GM23338 (cell line): ENCODE measurements around the gene LLGL2. TPM values are rescaled to one million over a fixed set of nuclear protein-coding genes. Genes with fewer than 3 reads are reported as not detected.

Experiments used
- ATAC-seq: fragments of 200-7000 bp; cut with Tn5 transposase; 3 replicates; pipeline ENCODE4 v1.9.1; 2020
- DNase-seq: peaks from one replicate; pipeline ENCODE4 v3.0.0-alpha.2; 2015; ENCODE audit warnings: low spot score
- H2AFZ ChIP-seq: fragments of 200-600 bp; sonication (generic); 2 replicates; pipeline ENCODE4 v1.8.0; 2016; ENCODE audit warnings: antibody characterized with exemption, mild to moderate bottlenecking, moderate library complexity
- H3F3A ChIP-seq: fragments of 200-600 bp; sonication (generic); replicated peaks from 2 replicates; pipeline ENCODE4 v1.8.0; 2017; ENCODE audit warnings: antibody characterized with exemption, mixed run types, low read depth
- H3K27ac ChIP-seq: fragments of 200-600 bp; sonication (generic); 2 replicates; pipeline ENCODE4 v1.6.1; 2016; ENCODE audit warnings: low read depth
- H3K27me3 ChIP-seq: fragments of 200-600 bp; sonication (generic); 2 replicates; pipeline ENCODE4 v1.8.0; 2016; ENCODE audit warnings: mild to moderate bottlenecking, mixed run types, moderate library complexity; ENCODE audit not compliant: insufficient read depth
- H3K36me3 ChIP-seq: fragments of 200-600 bp; sonication (generic); 2 replicates; pipeline ENCODE4 v1.8.0; 2016; ENCODE audit warnings: mild to moderate bottlenecking; ENCODE audit not compliant: insufficient read depth
- H3K4me1 ChIP-seq: fragments of 200-600 bp; sonication (generic); 2 replicates; pipeline ENCODE4 v1.8.0; 2016; ENCODE audit warnings: mild to moderate bottlenecking, moderate library complexity; ENCODE audit not compliant: insufficient read depth
- H3K4me2 ChIP-seq: fragments of 200-600 bp; sonication (generic); 2 replicates; pipeline ENCODE4 v1.7.1; 2017; ENCODE audit warnings: mixed run types
- H3K4me3 ChIP-seq: fragments of 200-600 bp; sonication (generic); 2 replicates; pipeline ENCODE4 v1.6.1; 2016; ENCODE audit warnings: mixed run types
- H3K79me2 ChIP-seq: fragments of 200-600 bp; sonication (generic); replicated peaks from 2 replicates; pipeline ENCODE4 v1.8.0; 2017; ENCODE audit warnings: mild to moderate bottlenecking; ENCODE audit not compliant: insufficient read depth
- H3K9me2 ChIP-seq: fragments of 200-600 bp; sonication (generic); 2 replicates; pipeline ENCODE4 v1.8.0; 2017; ENCODE audit not compliant: insufficient read depth
- H4K20me1 ChIP-seq: fragments of 200-600 bp; sonication (generic); replicated peaks from 2 replicates; pipeline ENCODE4 v1.8.0; 2017; ENCODE audit warnings: mild to moderate bottlenecking; ENCODE audit not compliant: insufficient read depth
- H3K27ac Mint-ChIP-seq: 2 replicates; pipeline ENCODE4 v1.8.0; 2020; ENCODE audit warnings: inconsistent platforms, mild to moderate bottlenecking, moderate library complexity, mixed read lengths
- H3K27me3 Mint-ChIP-seq: 3 replicates; pipeline ENCODE4 v1.8.0; 2022; ENCODE audit warnings: low read depth, mild to moderate bottlenecking, moderate library complexity, mixed read lengths, inconsistent platforms; ENCODE audit not compliant: insufficient read depth, poor library complexity
- H3K36me3 Mint-ChIP-seq: 3 replicates; pipeline ENCODE4 v1.8.0; 2021; ENCODE audit warnings: low read depth, mild to moderate bottlenecking, inconsistent platforms, moderate library complexity, mixed read lengths
- H3K4me1 Mint-ChIP-seq: 3 replicates; pipeline ENCODE4 v1.8.0; 2020; ENCODE audit warnings: mild to moderate bottlenecking, inconsistent platforms, mixed read lengths
- H3K4me3 Mint-ChIP-seq: 3 replicates; pipeline ENCODE4 v1.8.0; 2021; ENCODE audit warnings: moderate library complexity, mild to moderate bottlenecking, inconsistent platforms, mixed read lengths
- H3K9me3 Mint-ChIP-seq: 3 replicates; pipeline ENCODE4 v1.8.0; 2020; ENCODE audit warnings: moderate library complexity, mild to moderate bottlenecking, inconsistent platforms, mixed read lengths
- CREB1 ChIP-seq: fragments of 250-450 bp; sonication (Bioruptor Pico); IDR thresholded peaks from 2 replicates; pipeline ENCODE4 v1.5.0; 2020; ENCODE audit warnings: low read depth, mild to moderate bottlenecking, moderate library complexity
- CTCF ChIP-seq, 2 experiments: fragments of 200-600 bp in 1 of 2; sonication (generic) in 1 of 2; conservative IDR thresholded peaks; 2 replicates each; pipeline versions ENCODE4 v1.5.1 to v1.6.1; 2016 to 2017; ENCODE audit warnings: antibody characterized with exemption in 2 of 2, low read depth in 2 of 2, mild to moderate bottlenecking in 2 of 2, moderate library complexity in 1 of 2
- ETS1 ChIP-seq: IDR thresholded peaks from 2 replicates; pipeline ENCODE4 v1.6.1; 2016; ENCODE audit warnings: antibody characterized with exemption
- EZH2 ChIP-seq: fragments of 200-600 bp; sonication (generic); IDR thresholded peaks from one replicate; pipeline ENCODE4 v1.8.0; 2017; ENCODE audit warnings: antibody characterized with exemption, mild to moderate bottlenecking, low read depth; ENCODE audit not compliant: unreplicated experiment
- EZH2phosphoT487 ChIP-seq: fragments of 200-600 bp; sonication (generic); IDR thresholded peaks from one replicate; pipeline ENCODE4 v1.8.1; 2018; ENCODE audit warnings: antibody characterized with exemption; ENCODE audit not compliant: unreplicated experiment
- JUNB ChIP-seq: IDR thresholded peaks from one replicate; pipeline ENCODE4 v1.6.1; 2016; ENCODE audit warnings: antibody characterized with exemption; ENCODE audit not compliant: unreplicated experiment
- NANOG ChIP-seq: IDR thresholded peaks from 2 replicates; pipeline ENCODE4 v1.6.1; 2016; ENCODE audit warnings: antibody characterized with exemption, borderline replicate concordance
- POLR2AphosphoS5 ChIP-seq: IDR thresholded peaks from 2 replicates; pipeline ENCODE4 v1.6.1; 2016; ENCODE audit warnings: antibody characterized with exemption, low read depth
- STAT1 ChIP-seq: IDR thresholded peaks from one replicate; pipeline ENCODE4 v1.6.1; 2016; ENCODE audit warnings: antibody characterized with exemption; ENCODE audit not compliant: unreplicated experiment
- ZNF114 ChIP-seq: fragments of 250-450 bp; sonication (Bioruptor Pico); IDR thresholded peaks from 2 replicates; pipeline ENCODE4 v1.5.0; 2020; ENCODE audit warnings: mild to moderate bottlenecking, moderate library complexity
- ZNF331 ChIP-seq: fragments of 250-450 bp; sonication (Bioruptor Pico); IDR thresholded peaks from 2 replicates; pipeline ENCODE4 v1.5.0; 2020; ENCODE audit warnings: low read depth, mild to moderate bottlenecking, moderate library complexity
- polyA plus RNA-seq: library from polyadenylated mRNA; unstranded; fragments of >200 nt; fragmentation: Nextera tagmentation; extraction: Ambion mirVana; gene quantifications from 2 replicates; pipeline ENCODE4 v1.2.1, GENCODE V29; 2016
- total RNA-seq: library from RNA; depleted of rRNA; stranded (reverse); fragments of >200 nt; shearing (Covaris generic); gene quantifications from 2 replicates; pipeline ENCODE4 v1.2.3, GENCODE V29; 2014
- TF ChIP-seq, protein P1 (sequence below): IDR thresholded peaks from one replicate; pipeline ENCODE4 v1.6.1; 2018; ENCODE audit warnings: antibody characterized with exemption; ENCODE audit not compliant: unreplicated experiment
- TF ChIP-seq, protein P2 (sequence below): fragments of 250-450 bp; sonication (Bioruptor Pico); IDR thresholded peaks from 2 replicates; pipeline ENCODE4 v1.5.0; 2020; ENCODE audit warnings: mild to moderate bottlenecking, moderate library complexity

The LLGL2 gene
- total and polyA plus RNA-seq, 2 experiments from 2014 or later: 62.5 to 78.5 TPM

GRCh38 chr17:75493476-75494129, 31.9 kb upstream of the LLGL2 start:
- no peak for DNase-seq
- no peaks in the 10 kb centered on the region for H4K20me1 ChIP-seq
- H3K4me1 ChIP-seq: no peaks in the 10 kb centered on the region
- no peaks in the 10 kb centered on the region for H3K4me1 Mint-ChIP-seq
- no peak for TF ChIP-seq EZH2
- TF ChIP-seq, protein P1, sequence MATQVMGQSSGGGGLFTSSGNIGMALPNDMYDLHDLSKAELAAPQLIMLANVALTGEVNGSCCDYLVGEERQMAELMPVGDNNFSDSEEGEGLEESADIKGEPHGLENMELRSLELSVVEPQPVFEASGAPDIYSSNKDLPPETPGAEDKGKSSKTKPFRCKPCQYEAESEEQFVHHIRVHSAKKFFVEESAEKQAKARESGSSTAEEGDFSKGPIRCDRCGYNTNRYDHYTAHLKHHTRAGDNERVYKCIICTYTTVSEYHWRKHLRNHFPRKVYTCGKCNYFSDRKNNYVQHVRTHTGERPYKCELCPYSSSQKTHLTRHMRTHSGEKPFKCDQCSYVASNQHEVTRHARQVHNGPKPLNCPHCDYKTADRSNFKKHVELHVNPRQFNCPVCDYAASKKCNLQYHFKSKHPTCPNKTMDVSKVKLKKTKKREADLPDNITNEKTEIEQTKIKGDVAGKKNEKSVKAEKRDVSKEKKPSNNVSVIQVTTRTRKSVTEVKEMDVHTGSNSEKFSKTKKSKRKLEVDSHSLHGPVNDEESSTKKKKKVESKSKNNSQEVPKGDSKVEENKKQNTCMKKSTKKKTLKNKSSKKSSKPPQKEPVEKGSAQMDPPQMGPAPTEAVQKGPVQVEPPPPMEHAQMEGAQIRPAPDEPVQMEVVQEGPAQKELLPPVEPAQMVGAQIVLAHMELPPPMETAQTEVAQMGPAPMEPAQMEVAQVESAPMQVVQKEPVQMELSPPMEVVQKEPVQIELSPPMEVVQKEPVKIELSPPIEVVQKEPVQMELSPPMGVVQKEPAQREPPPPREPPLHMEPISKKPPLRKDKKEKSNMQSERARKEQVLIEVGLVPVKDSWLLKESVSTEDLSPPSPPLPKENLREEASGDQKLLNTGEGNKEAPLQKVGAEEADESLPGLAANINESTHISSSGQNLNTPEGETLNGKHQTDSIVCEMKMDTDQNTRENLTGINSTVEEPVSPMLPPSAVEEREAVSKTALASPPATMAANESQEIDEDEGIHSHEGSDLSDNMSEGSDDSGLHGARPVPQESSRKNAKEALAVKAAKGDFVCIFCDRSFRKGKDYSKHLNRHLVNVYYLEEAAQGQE: no peak
- TF ChIP-seq CREB1 (CRISPR knock-in tag): no peak
- no peak for TF ChIP-seq ZNF331
- no peak for TF ChIP-seq EZH2phosphoT487
- no peak for TF ChIP-seq STAT1
- no peak for TF ChIP-seq NANOG
- TF ChIP-seq, protein P2, sequence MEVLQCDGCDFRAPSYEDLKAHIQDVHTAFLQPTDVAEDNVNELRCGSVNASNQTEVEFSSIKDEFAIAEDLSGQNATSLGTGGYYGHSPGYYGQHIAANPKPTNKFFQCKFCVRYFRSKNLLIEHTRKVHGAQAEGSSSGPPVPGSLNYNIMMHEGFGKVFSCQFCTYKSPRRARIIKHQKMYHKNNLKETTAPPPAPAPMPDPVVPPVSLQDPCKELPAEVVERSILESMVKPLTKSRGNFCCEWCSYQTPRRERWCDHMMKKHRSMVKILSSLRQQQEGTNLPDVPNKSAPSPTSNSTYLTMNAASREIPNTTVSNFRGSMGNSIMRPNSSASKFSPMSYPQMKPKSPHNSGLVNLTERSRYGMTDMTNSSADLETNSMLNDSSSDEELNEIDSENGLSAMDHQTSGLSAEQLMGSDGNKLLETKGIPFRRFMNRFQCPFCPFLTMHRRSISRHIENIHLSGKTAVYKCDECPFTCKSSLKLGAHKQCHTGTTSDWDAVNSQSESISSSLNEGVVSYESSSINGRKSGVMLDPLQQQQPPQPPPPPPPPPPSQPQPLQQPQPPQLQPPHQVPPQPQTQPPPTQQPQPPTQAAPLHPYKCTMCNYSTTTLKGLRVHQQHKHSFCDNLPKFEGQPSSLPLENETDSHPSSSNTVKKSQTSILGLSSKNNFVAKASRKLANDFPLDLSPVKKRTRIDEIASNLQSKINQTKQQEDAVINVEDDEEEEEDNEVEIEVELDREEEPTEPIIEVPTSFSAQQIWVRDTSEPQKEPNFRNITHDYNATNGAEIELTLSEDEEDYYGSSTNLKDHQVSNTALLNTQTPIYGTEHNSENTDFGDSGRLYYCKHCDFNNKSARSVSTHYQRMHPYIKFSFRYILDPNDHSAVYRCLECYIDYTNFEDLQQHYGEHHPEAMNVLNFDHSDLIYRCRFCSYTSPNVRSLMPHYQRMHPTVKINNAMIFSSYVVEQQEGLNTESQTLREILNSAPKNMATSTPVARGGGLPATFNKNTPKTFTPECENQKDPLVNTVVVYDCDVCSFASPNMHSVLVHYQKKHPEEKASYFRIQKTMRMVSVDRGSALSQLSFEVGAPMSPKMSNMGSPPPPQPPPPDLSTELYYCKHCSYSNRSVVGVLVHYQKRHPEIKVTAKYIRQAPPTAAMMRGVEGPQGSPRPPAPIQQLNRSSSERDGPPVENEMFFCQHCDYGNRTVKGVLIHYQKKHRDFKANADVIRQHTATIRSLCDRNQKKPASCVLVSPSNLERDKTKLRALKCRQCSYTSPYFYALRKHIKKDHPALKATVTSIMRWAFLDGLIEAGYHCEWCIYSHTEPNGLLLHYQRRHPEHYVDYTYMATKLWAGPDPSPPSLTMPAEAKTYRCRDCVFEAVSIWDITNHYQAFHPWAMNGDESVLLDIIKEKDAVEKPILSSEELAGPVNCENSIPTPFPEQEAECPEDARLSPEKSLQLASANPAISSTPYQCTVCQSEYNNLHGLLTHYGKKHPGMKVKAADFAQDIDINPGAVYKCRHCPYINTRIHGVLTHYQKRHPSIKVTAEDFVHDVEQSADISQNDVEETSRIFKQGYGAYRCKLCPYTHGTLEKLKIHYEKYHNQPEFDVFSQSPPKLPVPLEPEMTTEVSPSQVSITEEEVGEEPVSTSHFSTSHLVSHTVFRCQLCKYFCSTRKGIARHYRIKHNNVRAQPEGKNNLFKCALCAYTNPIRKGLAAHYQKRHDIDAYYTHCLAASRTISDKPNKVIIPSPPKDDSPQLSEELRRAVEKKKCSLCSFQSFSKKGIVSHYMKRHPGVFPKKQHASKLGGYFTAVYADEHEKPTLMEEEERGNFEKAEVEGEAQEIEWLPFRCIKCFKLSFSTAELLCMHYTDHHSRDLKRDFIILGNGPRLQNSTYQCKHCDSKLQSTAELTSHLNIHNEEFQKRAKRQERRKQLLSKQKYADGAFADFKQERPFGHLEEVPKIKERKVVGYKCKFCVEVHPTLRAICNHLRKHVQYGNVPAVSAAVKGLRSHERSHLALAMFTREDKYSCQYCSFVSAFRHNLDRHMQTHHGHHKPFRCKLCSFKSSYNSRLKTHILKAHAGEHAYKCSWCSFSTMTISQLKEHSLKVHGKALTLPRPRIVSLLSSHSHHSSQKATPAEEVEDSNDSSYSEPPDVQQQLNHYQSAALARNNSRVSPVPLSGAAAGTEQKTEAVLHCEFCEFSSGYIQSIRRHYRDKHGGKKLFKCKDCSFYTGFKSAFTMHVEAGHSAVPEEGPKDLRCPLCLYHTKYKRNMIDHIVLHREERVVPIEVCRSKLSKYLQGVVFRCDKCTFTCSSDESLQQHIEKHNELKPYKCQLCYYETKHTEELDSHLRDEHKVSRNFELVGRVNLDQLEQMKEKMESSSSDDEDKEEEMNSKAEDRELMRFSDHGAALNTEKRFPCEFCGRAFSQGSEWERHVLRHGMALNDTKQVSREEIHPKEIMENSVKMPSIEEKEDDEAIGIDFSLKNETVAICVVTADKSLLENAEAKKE: no peak
- no peak for TF ChIP-seq POLR2AphosphoS5
- no peak for TF ChIP-seq ETS1
- TF ChIP-seq ZNF114 (CRISPR knock-in tag): no peak
- no peak for TF ChIP-seq JUNB
- TF ChIP-seq CTCF (conservative IDR thresholded peaks at IDR 0.05; ENCODE audit: low read depth in 2 of 2): no peak
- H3K27ac Mint-ChIP-seq: no peak overlapping the region
- H3K4me3 ChIP-seq: no peak overlapping the region
- no peaks in the 10 kb centered on the region for H3F3A ChIP-seq
- peaks cover 3% of the 10 kb centered on the region; the same call in 1 of the 3 replicates for H3K36me3 Mint-ChIP-seq
- no peaks in the 10 kb centered on the region for H3K9me2 ChIP-seq
- ATAC-seq: no peak
- no peak overlapping the region for H3K4me2 ChIP-seq
- H3K27me3 ChIP-seq: no peaks in the 10 kb centered on the region
- no peak overlapping the region for H3K27ac ChIP-seq
- no peak overlapping the region for H3K4me3 Mint-ChIP-seq
- H2AFZ ChIP-seq: no peak overlapping the region
- no peaks in the 10 kb centered on the region for H3K79me2 ChIP-seq
- H3K36me3 ChIP-seq: no peaks in the 10 kb centered on the region
- no peaks in the 10 kb centered on the region for H3K9me3 Mint-ChIP-seq
- H3K27me3 Mint-ChIP-seq: peaks cover 9% of the 10 kb centered on the region
